Hematopoietic multipotent progenitor cell treated with erythropoietin and hydrocortisone succinate and interleukin-3 and kit ligand, for 8 days (in vitro differentiated cells): Measurements from ENCODE around the gene TMEM165.
"Not testable (repeated sequence)": the region's sequence is repeated elsewhere in the genome, so short reads cannot be mapped to it uniquely, and the experiment has no call there.

ENCODE experiments used
- DNase-seq: peaks from one replicate; pipeline ENCODE4 v3.0.0-alpha.2; 2015

Gene TMEM165

GRCh38 chr4:55395529-55396307 is at the start of gene TMEM165:
Gene TMEM165, plus strand, starts transcription at chr4:55395957. Its CDS starts 233 bp downstream, at chr4:55396190.
- DNase-seq, result peak; percentile 89

GRCh38 chr4:55345980-55346850 is 49.5 kb upstream of the TMEM165 start, which contains the start of gene SRD5A3:
Gene SRD5A3, plus strand, starts transcription at chr4:55346242. Its CDS starts 95 bp downstream, at chr4:55346337.
- peak; percentile 89 for DNase-seq

- no peak for DNase-seq
Observed at GRCh38 chr4:55346851-55347255, 48.9 kb upstream of the TMEM165 start.

GRCh38 chr4:55347610-55348228 is 48.0 kb upstream of the TMEM165 start:
- DNase-seq, result peak; percentile 56

- DNase-seq, result no peak
Observed at GRCh38 chr4:55348466-55348865, 47.3 kb upstream of the TMEM165 start.

- DNase-seq, result not testable (repeated sequence)
Observed at GRCh38 chr4:55350870-55351269, 44.9 kb upstream of the TMEM165 start.

- DNase-seq, result no peak
Observed at GRCh38 chr4:55351824-55352223, 43.9 kb upstream of the TMEM165 start.

- DNase-seq, result no peak
Observed at GRCh38 chr4:55352726-55353125, 43.0 kb upstream of the TMEM165 start.

GRCh38 chr4:55353228-55353747 is 42.5 kb upstream of the TMEM165 start:
- DNase-seq, result not testable (repeated sequence)

- DNase-seq, result no peak
Observed at GRCh38 chr4:55354648-55355047, 41.1 kb upstream of the TMEM165 start.

GRCh38 chr4:55355555-55355954 is 40.2 kb upstream of the TMEM165 start:
- no peak for DNase-seq

- no peak for DNase-seq
Observed at GRCh38 chr4:55356991-55357461, 38.7 kb upstream of the TMEM165 start.

- DNase-seq, result no peak
Observed at GRCh38 chr4:55358246-55358645, 37.5 kb upstream of the TMEM165 start.

GRCh38 chr4:55358668-55359067 is 37.1 kb upstream of the TMEM165 start:
- DNase-seq, result peak; percentile 37

GRCh38 chr4:55359397-55359916 is 36.3 kb upstream of the TMEM165 start:
- no peak for DNase-seq

GRCh38 chr4:55362938-55363337 is 32.8 kb upstream of the TMEM165 start:
- not testable (repeated sequence) for DNase-seq

GRCh38 chr4:55363691-55364351 is 31.9 kb upstream of the TMEM165 start:
- DNase-seq, result no peak

- no peak for DNase-seq
Observed at GRCh38 chr4:55364691-55365344, 30.9 kb upstream of the TMEM165 start.

GRCh38 chr4:55365345-55365728 is 30.4 kb upstream of the TMEM165 start:
- DNase-seq, result no peak

GRCh38 chr4:55366621-55367020 is 29.1 kb upstream of the TMEM165 start:
- no peak for DNase-seq

- DNase-seq, result no peak
Observed at GRCh38 chr4:55367084-55367722, 28.6 kb upstream of the TMEM165 start.
